Activated B cell treated with CpG ODN at 0.5 μM for 24 hours (primary cell): Measurements from ENCODE around the gene GSTT4. TPM values are rescaled to one million over a fixed set of nuclear protein-coding genes. Genes with fewer than 3 reads are reported as not detected.
A peak's percentile ranks its signal among the peaks of the same experiment; 100 is the strongest.

Source experiments
- ATAC-seq: fragments of 200-7000 bp; cut with Tn5 transposase; one replicate; pipeline ENCODE4 v1.10.0; 2021; ENCODE audit warnings: low read depth, mild to moderate bottlenecking, moderate library complexity
- CTCF ChIA-PET: fragments of 350-600 bp; sonication (Branson Sonifier 250); formaldehyde crosslinking; loops from one replicate; lab custom pipeline; 2021; ENCODE audit warnings: antibody characterized with exemption; lab: Charles Lee
- POLR2A ChIA-PET: fragments of 350-600 bp; sonication (Branson Sonifier 250); formaldehyde crosslinking; loops from one replicate; lab custom pipeline; 2021; ENCODE audit warnings: antibody characterized with exemption; lab: Charles Lee
- DNase-seq: peaks from one replicate; pipeline ENCODE4 v3.0.0; 2022
- H3K27ac Mint-ChIP-seq: one replicate; pipeline ENCODE4 v1.8.0; 2020; ENCODE audit warnings: mixed read lengths
- H3K27me3 Mint-ChIP-seq: one replicate; pipeline ENCODE4 v1.8.0; 2021; ENCODE audit warnings: mixed read lengths
- H3K36me3 Mint-ChIP-seq: one replicate; pipeline ENCODE4 v1.8.0; 2021; ENCODE audit warnings: low read depth, mixed read lengths
- H3K4me1 Mint-ChIP-seq: one replicate; pipeline ENCODE4 v1.8.0; 2021; ENCODE audit warnings: mixed read lengths
- H3K4me3 Mint-ChIP-seq: one replicate; pipeline ENCODE4 v1.8.0; 2020; ENCODE audit warnings: mild to moderate bottlenecking, mixed read lengths
- H3K9me3 Mint-ChIP-seq: one replicate; pipeline ENCODE4 v1.8.0; 2020; ENCODE audit warnings: mixed read lengths
- intact Hi-C: fragments of 100-400 bp; cut with micrococcal nuclease; formaldehyde crosslinking; loops from one replicate; pipeline ENCODE4 v1.15.1; 2024
- total RNA-seq: library from RNA; stranded (reverse); gene quantifications from 2 replicates; pipeline ENCODE4 v1.2.3, GENCODE V29; 2022
- TF ChIP-seq, protein P1 (sequence below): fragments of 200-600 bp; IDR thresholded peaks from one replicate; pipeline ENCODE4 v1.8.0; 2022; ENCODE audit warnings: antibody characterized with exemption, mild to moderate bottlenecking

Gene GSTT4
- total RNA-seq: not detected in 2 replicates

DNA sequence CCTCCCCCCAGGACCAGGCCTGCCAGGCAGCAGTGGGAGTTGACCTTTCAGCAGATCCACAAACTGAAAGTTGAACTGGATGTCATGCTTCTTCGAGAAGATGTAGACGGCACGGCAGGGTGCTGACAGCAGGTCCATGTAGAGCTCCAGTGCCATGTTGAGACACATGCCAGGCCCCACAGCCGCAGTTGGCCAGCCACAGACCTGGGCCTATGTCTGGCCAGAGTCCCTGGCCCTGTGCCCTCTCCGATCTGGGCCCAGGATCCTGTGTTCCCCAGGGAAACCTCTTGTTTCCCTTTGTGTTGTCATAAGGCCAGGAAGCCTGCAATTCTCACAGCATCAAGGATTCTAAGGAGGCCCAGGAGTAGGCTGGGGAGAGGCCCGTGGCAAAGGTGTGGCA lies at the start of gene GSTT4:
Gene GSTT4, minus strand, starts transcription at position 253 of the 400 bp plus-strand sequence. Its CDS starts 97 bp downstream, at position 156.
- peaks cover 1% of the 10 kb centered on the region for H3K4me1 Mint-ChIP-seq
- TF ChIP-seq, protein P1, sequence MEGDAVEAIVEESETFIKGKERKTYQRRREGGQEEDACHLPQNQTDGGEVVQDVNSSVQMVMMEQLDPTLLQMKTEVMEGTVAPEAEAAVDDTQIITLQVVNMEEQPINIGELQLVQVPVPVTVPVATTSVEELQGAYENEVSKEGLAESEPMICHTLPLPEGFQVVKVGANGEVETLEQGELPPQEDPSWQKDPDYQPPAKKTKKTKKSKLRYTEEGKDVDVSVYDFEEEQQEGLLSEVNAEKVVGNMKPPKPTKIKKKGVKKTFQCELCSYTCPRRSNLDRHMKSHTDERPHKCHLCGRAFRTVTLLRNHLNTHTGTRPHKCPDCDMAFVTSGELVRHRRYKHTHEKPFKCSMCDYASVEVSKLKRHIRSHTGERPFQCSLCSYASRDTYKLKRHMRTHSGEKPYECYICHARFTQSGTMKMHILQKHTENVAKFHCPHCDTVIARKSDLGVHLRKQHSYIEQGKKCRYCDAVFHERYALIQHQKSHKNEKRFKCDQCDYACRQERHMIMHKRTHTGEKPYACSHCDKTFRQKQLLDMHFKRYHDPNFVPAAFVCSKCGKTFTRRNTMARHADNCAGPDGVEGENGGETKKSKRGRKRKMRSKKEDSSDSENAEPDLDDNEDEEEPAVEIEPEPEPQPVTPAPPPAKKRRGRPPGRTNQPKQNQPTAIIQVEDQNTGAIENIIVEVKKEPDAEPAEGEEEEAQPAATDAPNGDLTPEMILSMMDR: no peak
- POLR2A ChIA-PET: interaction anchor here (0.5 kb wide), 1 partner anchor 558 kb away, joined by 4 read pairs; no protein-coding TSS in a partner anchor
- no peaks in the 10 kb centered on the region for H3K9me3 Mint-ChIP-seq
- CTCF ChIA-PET: no interaction called here
- no peak for ATAC-seq
- no peak within 1 kb of the TSS for H3K27ac Mint-ChIP-seq
- intact Hi-C loops: no loop called here
- no peak within 1 kb of the TSS for H3K4me3 Mint-ChIP-seq
- no peaks in the 10 kb centered on the region for H3K27me3 Mint-ChIP-seq
- H3K36me3 Mint-ChIP-seq: no peaks in the 10 kb centered on the region
- no peak for DNase-seq

DNA sequence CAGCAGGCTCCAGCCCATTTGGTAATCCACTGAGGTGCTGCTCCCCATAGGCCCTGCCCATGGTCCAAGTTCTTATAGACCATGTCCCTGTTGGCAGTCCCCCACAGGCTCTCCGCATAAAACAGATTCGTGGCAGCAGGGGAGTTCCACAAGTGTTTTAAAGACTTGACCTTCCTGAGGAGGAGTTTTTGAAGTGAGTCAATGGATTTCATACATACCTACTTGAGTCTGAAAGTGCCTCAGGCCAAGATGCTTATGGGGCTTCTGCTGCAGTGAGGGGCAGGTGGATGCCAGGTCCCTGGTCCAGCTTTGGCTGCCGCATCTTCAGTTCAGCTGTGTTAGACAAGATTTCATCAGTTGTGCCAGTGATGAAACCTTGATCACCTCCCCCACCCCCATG lies 49.1 kb upstream of the GSTT4 start:
- Mint-ChIP-seq H3K9me3 (no peaks in the 10 kb centered on the region), H3K4me3 (no peak overlapping the region), H3K36me3 (peaks cover 82% of the 10 kb centered on the region), H3K27me3 (no peaks in the 10 kb centered on the region), H3K4me1 (peaks cover 17% of the 10 kb centered on the region), H3K27ac (no peak overlapping the region)
- TF ChIP-seq, protein P1: no peak
- no peak for DNase-seq
- ATAC-seq: no peak
- CTCF ChIA-PET: no interaction called here
- intact Hi-C loops: no loop called here
- POLR2A ChIA-PET: no interaction called here

DNA sequence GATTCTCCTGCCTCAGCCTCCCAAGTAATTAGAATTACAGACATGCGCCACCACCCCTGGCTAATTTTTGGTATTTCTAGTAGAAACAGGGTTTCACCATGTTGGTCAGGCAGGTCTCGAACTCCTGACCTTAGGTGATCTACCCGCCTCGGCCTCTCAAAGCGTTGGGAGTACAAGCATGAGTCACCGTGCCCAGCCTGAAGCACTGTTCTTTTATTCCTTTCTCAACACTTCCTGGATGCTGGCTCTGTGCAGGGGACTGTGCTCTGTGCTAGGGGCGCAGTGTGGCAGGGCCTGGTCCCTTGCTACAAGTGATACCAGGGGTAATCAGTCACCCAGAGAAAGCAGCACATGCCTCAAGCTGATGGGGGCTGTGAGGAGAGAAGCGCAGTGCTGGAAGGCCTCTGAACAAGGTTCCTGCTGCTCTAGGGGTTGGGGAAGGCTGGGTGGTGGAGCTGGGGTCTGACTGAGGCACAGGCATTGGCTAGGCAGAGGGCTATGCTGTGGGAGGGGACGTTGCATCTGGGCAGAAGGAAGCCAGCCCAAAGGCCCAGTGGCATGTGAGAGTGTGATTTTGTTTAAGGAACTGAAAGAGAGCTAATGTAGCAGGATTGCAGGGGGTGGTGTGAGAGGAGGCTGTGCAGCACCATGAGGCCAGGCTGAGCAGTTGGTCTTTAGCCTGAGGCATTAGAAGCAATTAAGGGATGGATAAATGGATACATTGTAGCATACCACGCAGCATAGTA lies 48.4 kb upstream of the GSTT4 start:
- Mint-ChIP-seq H3K36me3 (peaks cover 82% of the 10 kb centered on the region), H3K4me3 (no peak overlapping the region), H3K27me3 (no peaks in the 10 kb centered on the region), H3K9me3 (no peaks in the 10 kb centered on the region), H3K4me1 (peaks cover 17% of the 10 kb centered on the region), H3K27ac (peak overlapping the region; percentile 54)
- DNase-seq (no peak), ATAC-seq (peak; percentile 89)
- ChIA-PET CTCF (no interaction called here), POLR2A (no interaction called here)
- TF ChIP-seq, protein P1: no peak
- intact Hi-C loops: no loop called here

DNA sequence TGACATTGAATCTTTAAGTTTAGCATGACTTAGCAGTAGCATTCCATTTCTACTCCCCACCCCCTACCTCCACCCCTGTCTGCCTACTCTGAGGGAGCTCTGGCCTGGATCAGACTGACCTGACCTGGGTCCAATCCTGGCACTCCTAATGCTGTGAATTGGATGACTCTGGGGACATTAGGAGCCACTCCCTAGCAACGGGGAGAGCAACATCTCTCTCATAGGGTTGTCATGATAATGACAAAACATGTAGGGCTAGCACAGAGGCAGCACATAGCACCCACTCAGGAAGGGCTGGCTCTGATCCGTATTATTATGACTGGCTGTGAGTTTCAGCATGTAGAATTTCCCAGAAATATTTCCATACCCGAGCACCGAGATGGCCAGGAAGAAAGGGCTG lies 46.3 kb upstream of the GSTT4 start:
- ChIA-PET CTCF (no interaction called here), POLR2A (no interaction called here)
- TF ChIP-seq, protein P1: no peak
- peaks cover 17% of the 10 kb centered on the region for H3K4me1 Mint-ChIP-seq
- DNase-seq (no peak), ATAC-seq (no peak)
- intact Hi-C loops: no loop called here
- peaks cover 79% of the 10 kb centered on the region for H3K36me3 Mint-ChIP-seq
- no peak overlapping the region for H3K4me3 Mint-ChIP-seq
- no peak overlapping the region for H3K27ac Mint-ChIP-seq
- H3K9me3 Mint-ChIP-seq: no peaks in the 10 kb centered on the region
- no peaks in the 10 kb centered on the region for H3K27me3 Mint-ChIP-seq

DNA sequence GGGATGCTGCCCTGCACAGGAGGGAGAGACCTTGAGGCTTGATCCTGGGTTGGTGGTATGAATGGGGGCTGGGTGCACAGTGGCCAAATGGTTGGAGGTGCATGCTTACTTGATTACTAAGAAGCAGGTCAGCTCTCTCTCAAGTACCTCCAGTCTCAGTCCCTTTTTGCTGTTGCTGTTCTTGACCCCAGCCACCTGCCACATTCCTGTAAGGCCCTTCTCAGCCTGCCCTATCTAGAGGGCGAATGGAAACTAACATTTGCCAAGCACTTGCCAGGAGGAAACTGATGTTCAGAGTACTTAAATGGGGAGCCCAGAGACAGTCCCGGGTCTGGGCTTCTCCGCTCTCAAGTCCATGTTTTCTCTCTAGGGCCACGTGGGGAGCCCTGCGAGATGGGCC lies 45.8 kb upstream of the GSTT4 start:
- TF ChIP-seq, protein P1: no peak
- H3K27me3 Mint-ChIP-seq: no peaks in the 10 kb centered on the region
- intact Hi-C loops: no loop called here
- peaks cover 78% of the 10 kb centered on the region for H3K36me3 Mint-ChIP-seq
- CTCF ChIA-PET: no interaction called here
- peaks cover 17% of the 10 kb centered on the region for H3K4me1 Mint-ChIP-seq
- H3K9me3 Mint-ChIP-seq: no peaks in the 10 kb centered on the region
- no peak for DNase-seq
- no peak for ATAC-seq
- no peak overlapping the region for H3K27ac Mint-ChIP-seq
- POLR2A ChIA-PET: no interaction called here
- H3K4me3 Mint-ChIP-seq: no peak overlapping the region
